NCI-H345 treated with DMSO at 0.1 percent for 48 hours (cell line): ENCODE results near the gene OR1D5.
"Not testable (repeated sequence)": the region's sequence is repeated elsewhere in the genome, so short reads cannot be mapped to it uniquely, and the experiment has no call there.

Experiments used
- DNase-seq: peaks from one replicate; lab custom pipeline; 2025; ENCODE audit not compliant: unreplicated experiment; lab: John Stamatoyannopoulos, UW

OR1D5 gene

GRCh38 chr17:3063507-3063906 lies at the start of gene OR1D5:
Gene OR1D5, minus strand, starts transcription at chr17:3063607. Its CDS starts 0 bp downstream, at chr17:3063607.
- DNase-seq = not testable (repeated sequence)

GRCh38 chr17:3104322-3104721 lies 40.9 kb upstream of the OR1D5 start, which contains the start of gene OR1D2:
Gene OR1D2, minus strand, starts transcription at chr17:3104422. Its CDS starts 11,426 bp downstream, at chr17:3092996.
- no peak for DNase-seq

GRCh38 chr17:3073850-3074249 lies 10.4 kb upstream of the OR1D5 start:
- not testable (repeated sequence) for DNase-seq

GRCh38 chr17:3065192-3065591 lies 1.8 kb upstream of the OR1D5 start:
- DNase-seq = not testable (repeated sequence)

GRCh38 chr17:3062824-3063377 lies 506 bp downstream of the OR1D5 start:
- DNase-seq = not testable (repeated sequence)

GRCh38 chr17:3054868-3055267 lies 8.5 kb downstream of the OR1D5 start:
- DNase-seq = not testable (repeated sequence)

GRCh38 chr17:3049705-3050295 lies 13.6 kb downstream of the OR1D5 start:
- no peak for DNase-seq

- DNase-seq = peak; percentile 82
Measured at GRCh38 chr17:3048727-3049471, 14.5 kb downstream of the OR1D5 start.

- DNase-seq = no peak
Measured at GRCh38 chr17:3046753-3047152, 16.7 kb downstream of the OR1D5 start.

GRCh38 chr17:3043737-3044365 lies 19.6 kb downstream of the OR1D5 start:
- DNase-seq = no peak

- no peak for DNase-seq
Measured at GRCh38 chr17:3040882-3041281, 22.5 kb downstream of the OR1D5 start.

- no peak for DNase-seq
Measured at GRCh38 chr17:3039736-3040135, 23.7 kb downstream of the OR1D5 start.

- no peak for DNase-seq
Measured at GRCh38 chr17:3038941-3039340, 24.5 kb downstream of the OR1D5 start.

GRCh38 chr17:3037259-3037658 lies 26.1 kb downstream of the OR1D5 start:
- DNase-seq = no peak

GRCh38 chr17:3036800-3037199 lies 26.6 kb downstream of the OR1D5 start:
- DNase-seq = no peak

- DNase-seq = no peak
Measured at GRCh38 chr17:3035968-3036280, 27.5 kb downstream of the OR1D5 start.

GRCh38 chr17:3035256-3035967 lies 28.0 kb downstream of the OR1D5 start:
- DNase-seq = no peak

- DNase-seq = no peak
Measured at GRCh38 chr17:3034578-3034920, 28.9 kb downstream of the OR1D5 start.

- no peak for DNase-seq
Measured at GRCh38 chr17:3033741-3034577, 29.4 kb downstream of the OR1D5 start.

GRCh38 chr17:3033248-3033640 lies 30.2 kb downstream of the OR1D5 start:
- no peak for DNase-seq
